Lower leg skin (tissue), 4 donors: ENCODE results near the gene IL1RAP. TPM values are rescaled to one million over a fixed set of nuclear protein-coding genes. Genes with fewer than 3 reads are reported as not detected.

Source experiments
- DNase-seq, 2 donors: peaks; one replicate each; pipeline ENCODE4 v3.0.0-alpha.2; 2019; ENCODE audit warnings: low spot score in 2 of 2
- H3K4me3 ChIP-seq: fragments of 200-600 bp; sonication (generic); 2 replicates; pipeline ENCODE4 v1.5.1; 2017; ENCODE audit warnings: mild to moderate bottlenecking, low read depth; ENCODE audit not compliant: poor library complexity, severe bottlenecking
- POLR2A ChIP-seq, 2 donors: fragments of 450-650 bp; IDR thresholded peaks; one replicate each; pipeline ENCODE4 v1.6.1; 2016 to 2017; ENCODE audit warnings: antibody characterized with exemption in 2 of 2, mild to moderate bottlenecking in 1 of 2, moderate library complexity in 1 of 2
- WGBS, 2 donors: methylation state at CpG; one replicate each; pipeline ENCODE4 v1.1.5; 2018; 5-methylcytosine and 5-hydroxymethylcytosine counted together
- intact Hi-C: fragments of 100-400 bp; cut with DNase I; formaldehyde crosslinking; loops from one replicate; pipeline ENCODE4 v1.15.0; 2023; ENCODE audit warnings: low total_unique reads
- total RNA-seq, 4 donors: library from RNA; depleted of rRNA; stranded (reverse); fragments of >200 nt; gene quantifications; one replicate each; pipeline ENCODE4 v1.1.0, GENCODE V29; 2016
- TF ChIP-seq, protein P1 (sequence below), 3 donors: fragments of 450-650 bp; IDR thresholded peaks; one replicate each; pipeline ENCODE4 v1.5.1; 2016; ENCODE audit warnings: antibody characterized with exemption in 3 of 3, mild to moderate bottlenecking in 3 of 3, moderate library complexity in 2 of 3

IL1RAP gene
- total RNA-seq, 4 donors from 2014 or later, result 18.5 to 37.7 (median 23.9) TPM

- 72 to 76% methylated on average over 6 of the region's 6 CpGs for WGBS, 2 donors
- intact Hi-C loops, result no loop called here
- TF ChIP-seq, protein P1, sequence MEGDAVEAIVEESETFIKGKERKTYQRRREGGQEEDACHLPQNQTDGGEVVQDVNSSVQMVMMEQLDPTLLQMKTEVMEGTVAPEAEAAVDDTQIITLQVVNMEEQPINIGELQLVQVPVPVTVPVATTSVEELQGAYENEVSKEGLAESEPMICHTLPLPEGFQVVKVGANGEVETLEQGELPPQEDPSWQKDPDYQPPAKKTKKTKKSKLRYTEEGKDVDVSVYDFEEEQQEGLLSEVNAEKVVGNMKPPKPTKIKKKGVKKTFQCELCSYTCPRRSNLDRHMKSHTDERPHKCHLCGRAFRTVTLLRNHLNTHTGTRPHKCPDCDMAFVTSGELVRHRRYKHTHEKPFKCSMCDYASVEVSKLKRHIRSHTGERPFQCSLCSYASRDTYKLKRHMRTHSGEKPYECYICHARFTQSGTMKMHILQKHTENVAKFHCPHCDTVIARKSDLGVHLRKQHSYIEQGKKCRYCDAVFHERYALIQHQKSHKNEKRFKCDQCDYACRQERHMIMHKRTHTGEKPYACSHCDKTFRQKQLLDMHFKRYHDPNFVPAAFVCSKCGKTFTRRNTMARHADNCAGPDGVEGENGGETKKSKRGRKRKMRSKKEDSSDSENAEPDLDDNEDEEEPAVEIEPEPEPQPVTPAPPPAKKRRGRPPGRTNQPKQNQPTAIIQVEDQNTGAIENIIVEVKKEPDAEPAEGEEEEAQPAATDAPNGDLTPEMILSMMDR (IDR thresholded peaks at IDR 0.05), result no peak
- no peak overlapping the region for H3K4me3 ChIP-seq
- DNase-seq, result no peak
These were observed 176.4 kb downstream of the IL1RAP start for GRCh38 chr3:190690246-190690645.

GRCh38 chr3:190692256-190692655 lies 178.4 kb downstream of the IL1RAP start:
- DNase-seq, result no peak
- no peak overlapping the region for H3K4me3 ChIP-seq
- TF ChIP-seq POLR2A (IDR thresholded peaks at IDR 0.05), result no peak
- TF ChIP-seq, protein P1 (IDR thresholded peaks at IDR 0.05), result no peak
- intact Hi-C loops, result no loop called here

DNA sequence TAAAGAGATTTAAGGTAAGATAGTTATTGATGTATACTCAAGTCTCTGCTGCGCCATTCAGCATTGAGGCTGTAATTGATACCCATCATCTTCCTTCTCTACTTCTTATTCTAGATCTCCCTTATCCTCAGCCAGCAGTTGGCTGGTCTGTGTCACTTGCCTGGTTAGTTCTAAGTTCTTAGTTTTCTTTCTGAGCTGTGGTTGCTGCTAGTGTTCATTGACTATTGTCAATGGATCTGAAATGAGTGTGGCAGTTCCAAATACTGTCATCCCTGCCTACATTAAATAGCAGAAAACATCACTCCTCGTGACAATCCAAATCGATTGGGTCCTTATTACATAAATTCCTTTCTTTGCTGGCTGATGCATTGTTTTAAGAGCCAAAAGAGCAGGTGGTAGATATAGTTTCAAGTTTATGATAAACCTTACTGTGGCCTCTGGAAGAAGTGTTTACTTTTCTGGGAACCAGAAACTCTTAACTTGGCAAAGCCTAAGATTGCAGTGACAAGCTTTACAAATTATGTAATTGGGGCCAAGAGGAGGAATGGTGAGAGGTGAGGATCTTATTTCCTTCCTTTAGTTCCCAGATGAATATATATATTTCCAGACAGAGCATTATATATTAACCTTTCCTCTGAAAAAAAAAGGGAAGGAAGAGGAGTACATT lies 180.6 kb downstream of the IL1RAP start:
- intact Hi-C loops, result no loop called here
- DNase-seq, result no peak
- H3K4me3 ChIP-seq, result no peak overlapping the region
- WGBS, 2 donors, result 82 to 92% methylated on average over 3 of the region's 3 CpGs
- no peak for TF ChIP-seq POLR2A (IDR thresholded peaks at IDR 0.05)
- TF ChIP-seq, protein P1 (IDR thresholded peaks at IDR 0.05), result no peak

DNA sequence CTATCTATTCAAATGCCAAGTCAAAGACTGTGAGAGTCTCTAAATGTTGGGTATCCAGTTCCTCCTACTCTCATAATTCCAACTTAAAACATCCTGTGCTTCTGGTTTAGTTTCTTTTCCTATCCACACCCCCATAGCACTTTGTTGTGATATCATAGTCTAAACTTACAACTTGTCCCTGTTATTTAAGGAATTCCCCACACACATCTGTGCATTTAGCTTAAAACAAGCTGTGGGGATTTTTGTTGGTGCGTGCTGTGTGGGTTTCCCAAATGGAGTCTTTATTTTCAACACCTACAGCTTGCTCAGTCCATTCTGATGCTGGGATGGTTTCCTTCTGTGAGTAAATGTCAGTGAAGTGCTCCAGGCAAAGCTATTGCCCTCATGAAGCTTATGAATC lies 181.3 kb downstream of the IL1RAP start:
- 76 to 84% methylated on average over 1 of the region's 1 CpG for WGBS, 2 donors
- TF ChIP-seq, protein P1 (IDR thresholded peaks at IDR 0.05), result no peak
- no peak for TF ChIP-seq POLR2A (IDR thresholded peaks at IDR 0.05)
- DNase-seq, result no peak
- H3K4me3 ChIP-seq, result no peak overlapping the region
- intact Hi-C loops, result no loop called here

- TF ChIP-seq, protein P1 (IDR thresholded peaks at IDR 0.05), result no peak
- no peak for TF ChIP-seq POLR2A (IDR thresholded peaks at IDR 0.05)
- DNase-seq, result no peak
- intact Hi-C loops, result no loop called here
- no peak overlapping the region for H3K4me3 ChIP-seq
- 93% methylated on average over 5 of the region's 5 CpGs for WGBS, 2 donors
These were observed 182.1 kb downstream of the IL1RAP start for GRCh38 chr3:190695994-190696393.
